Measurements from ENCODE around the gene JAK1. TPM values are rescaled to one million over a fixed set of nuclear protein-coding genes. Genes with fewer than 3 reads are reported as not detected.
A peak's percentile ranks its signal among the peaks of the same experiment; 100 is the strongest.

The JAK1 gene
- total and polyA plus RNA-seq, 9 of the 15 experiments (the other 6 are each of a cell fraction or from before 2014, with no cell fraction given) = 9.7 to 44.1 (median 42.5) TPM

DNA sequence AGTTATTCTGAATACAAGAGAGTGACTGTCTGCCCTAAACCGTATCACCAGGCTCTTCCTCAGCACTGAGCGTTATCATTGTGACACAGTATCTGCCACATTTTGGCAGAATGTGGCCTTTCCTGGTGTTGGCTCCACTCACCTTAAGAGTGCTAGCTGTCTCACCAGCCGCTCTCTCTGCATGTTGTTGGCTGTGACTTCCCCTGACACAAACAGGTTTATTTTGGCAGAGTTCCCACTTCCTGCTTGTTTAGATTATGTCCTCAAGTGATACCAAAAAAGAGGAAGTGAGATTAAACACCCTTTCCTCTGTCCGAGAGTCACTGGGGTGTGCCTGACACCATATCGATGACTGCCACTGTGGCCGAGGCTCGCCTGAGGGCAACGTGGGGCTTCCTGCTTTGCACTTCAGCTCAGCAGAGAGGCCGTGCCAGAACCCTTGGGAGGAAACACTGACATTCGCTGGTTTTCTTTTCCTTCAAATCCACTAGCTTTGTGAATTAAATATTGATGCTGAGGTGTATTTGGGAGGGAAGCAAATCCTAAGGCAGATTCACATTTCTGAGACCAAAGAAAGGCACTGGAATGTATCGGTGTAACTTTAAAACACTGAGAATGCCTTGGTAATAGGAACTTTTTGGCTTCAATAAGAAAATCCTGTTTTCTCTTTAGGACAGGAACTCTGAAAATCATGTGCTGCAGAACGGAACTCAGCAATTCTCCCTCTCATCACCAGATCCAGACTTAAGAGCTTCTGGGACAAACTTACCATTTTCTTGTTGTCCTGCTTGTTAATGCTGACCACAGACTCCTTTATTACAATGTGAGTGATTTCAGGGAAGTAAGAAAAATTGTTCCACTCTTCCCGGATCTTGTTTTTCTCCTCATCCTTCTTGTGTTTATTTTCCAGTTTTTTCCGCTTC lies 102.1 kb downstream of the JAK1 start (continued):
- TF ChIP-seq, protein P1, sequence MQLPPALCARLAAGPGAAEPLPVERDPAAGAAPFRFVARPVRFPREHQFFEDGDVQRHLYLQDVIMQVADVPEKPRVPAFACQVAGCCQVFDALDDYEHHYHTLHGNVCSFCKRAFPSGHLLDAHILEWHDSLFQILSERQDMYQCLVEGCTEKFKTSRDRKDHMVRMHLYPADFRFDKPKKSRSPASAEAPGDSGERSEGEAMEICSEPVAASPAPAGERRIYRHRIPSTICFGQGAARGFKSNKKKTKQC (CRISPR knock-in tag; IDR thresholded peaks at IDR 0.05) = no peak
- TF ChIP-seq, protein P2, sequence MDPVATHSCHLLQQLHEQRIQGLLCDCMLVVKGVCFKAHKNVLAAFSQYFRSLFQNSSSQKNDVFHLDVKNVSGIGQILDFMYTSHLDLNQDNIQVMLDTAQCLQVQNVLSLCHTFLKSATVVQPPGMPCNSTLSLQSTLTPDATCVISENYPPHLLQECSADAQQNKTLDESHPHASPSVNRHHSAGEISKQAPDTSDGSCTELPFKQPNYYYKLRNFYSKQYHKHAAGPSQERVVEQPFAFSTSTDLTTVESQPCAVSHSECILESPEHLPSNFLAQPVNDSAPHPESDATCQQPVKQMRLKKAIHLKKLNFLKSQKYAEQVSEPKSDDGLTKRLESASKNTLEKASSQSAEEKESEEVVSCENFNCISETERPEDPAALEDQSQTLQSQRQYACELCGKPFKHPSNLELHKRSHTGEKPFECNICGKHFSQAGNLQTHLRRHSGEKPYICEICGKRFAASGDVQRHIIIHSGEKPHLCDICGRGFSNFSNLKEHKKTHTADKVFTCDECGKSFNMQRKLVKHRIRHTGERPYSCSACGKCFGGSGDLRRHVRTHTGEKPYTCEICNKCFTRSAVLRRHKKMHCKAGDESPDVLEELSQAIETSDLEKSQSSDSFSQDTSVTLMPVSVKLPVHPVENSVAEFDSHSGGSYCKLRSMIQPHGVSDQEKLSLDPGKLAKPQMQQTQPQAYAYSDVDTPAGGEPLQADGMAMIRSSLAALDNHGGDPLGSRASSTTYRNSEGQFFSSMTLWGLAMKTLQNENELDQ (CRISPR knock-in tag; IDR thresholded peaks at IDR 0.05; ENCODE audit: borderline replicate concordance) = no peak
- TF ChIP-seq, protein P3, sequence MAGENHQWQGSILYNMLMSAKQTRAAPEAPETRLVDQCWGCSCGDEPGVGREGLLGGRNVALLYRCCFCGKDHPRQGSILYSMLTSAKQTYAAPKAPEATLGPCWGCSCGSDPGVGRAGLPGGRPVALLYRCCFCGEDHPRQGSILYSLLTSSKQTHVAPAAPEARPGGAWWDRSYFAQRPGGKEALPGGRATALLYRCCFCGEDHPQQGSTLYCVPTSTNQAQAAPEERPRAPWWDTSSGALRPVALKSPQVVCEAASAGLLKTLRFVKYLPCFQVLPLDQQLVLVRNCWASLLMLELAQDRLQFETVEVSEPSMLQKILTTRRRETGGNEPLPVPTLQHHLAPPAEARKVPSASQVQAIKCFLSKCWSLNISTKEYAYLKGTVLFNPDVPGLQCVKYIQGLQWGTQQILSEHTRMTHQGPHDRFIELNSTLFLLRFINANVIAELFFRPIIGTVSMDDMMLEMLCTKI (IDR thresholded peaks at IDR 0.05; ENCODE audit: partially characterized antibody) = no peak
- TF ChIP-seq KAT8 (IDR thresholded peaks at IDR 0.05; ENCODE audit: low read depth) = no peak
- TF ChIP-seq CHD2 (IDR thresholded peaks at IDR 0.05; ENCODE audit: low read depth, low read length) = no peak
- no peak for TF ChIP-seq CBFB (CRISPR knock-in tag; IDR thresholded peaks at IDR 0.05)
- TF ChIP-seq SP2 (IDR thresholded peaks at IDR 0.05; ENCODE audit: extremely low read depth, low read depth, low read length, poor library complexity, severe bottlenecking) = no peak
- no peak for TF ChIP-seq RBBP5 (IDR thresholded peaks at IDR 0.05; ENCODE audit: borderline replicate concordance, insufficient read depth, low read length, poor library complexity, severe bottlenecking)
- peak; percentile 86 for TF ChIP-seq HDAC2 (IDR thresholded peaks at IDR 0.05)
- TF ChIP-seq PHF20 (IDR thresholded peaks at IDR 0.05; ENCODE audit: partially characterized antibody) = peak; percentile 42
- no peak for TF ChIP-seq ZKSCAN3 (CRISPR knock-in tag; IDR thresholded peaks at IDR 0.05)
- peak; percentile 67; the same call in 1 of the 2 replicates for TF ChIP-seq ESRRA (IDR thresholded peaks at IDR 0.05; ENCODE audit: borderline replicate concordance, low read depth)
- TF ChIP-seq, protein P4, sequence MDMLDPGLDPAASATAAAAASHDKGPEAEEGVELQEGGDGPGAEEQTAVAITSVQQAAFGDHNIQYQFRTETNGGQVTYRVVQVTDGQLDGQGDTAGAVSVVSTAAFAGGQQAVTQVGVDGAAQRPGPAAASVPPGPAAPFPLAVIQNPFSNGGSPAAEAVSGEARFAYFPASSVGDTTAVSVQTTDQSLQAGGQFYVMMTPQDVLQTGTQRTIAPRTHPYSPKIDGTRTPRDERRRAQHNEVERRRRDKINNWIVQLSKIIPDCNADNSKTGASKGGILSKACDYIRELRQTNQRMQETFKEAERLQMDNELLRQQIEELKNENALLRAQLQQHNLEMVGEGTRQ (CRISPR knock-in tag; IDR thresholded peaks at IDR 0.05) = no peak
- TF ChIP-seq TEAD4 (IDR thresholded peaks at IDR 0.05; ENCODE audit: low read length) = peak; percentile 97
- TF ChIP-seq TEAD4 (CRISPR knock-in tag; IDR thresholded peaks at IDR 0.05; ENCODE audit: borderline replicate concordance) = no peak
- TF ChIP-seq FOXP1 (CRISPR knock-in tag; IDR thresholded peaks at IDR 0.05) = peak; percentile 38; the same call in 1 of the 2 replicates
- TF ChIP-seq, protein P5, sequence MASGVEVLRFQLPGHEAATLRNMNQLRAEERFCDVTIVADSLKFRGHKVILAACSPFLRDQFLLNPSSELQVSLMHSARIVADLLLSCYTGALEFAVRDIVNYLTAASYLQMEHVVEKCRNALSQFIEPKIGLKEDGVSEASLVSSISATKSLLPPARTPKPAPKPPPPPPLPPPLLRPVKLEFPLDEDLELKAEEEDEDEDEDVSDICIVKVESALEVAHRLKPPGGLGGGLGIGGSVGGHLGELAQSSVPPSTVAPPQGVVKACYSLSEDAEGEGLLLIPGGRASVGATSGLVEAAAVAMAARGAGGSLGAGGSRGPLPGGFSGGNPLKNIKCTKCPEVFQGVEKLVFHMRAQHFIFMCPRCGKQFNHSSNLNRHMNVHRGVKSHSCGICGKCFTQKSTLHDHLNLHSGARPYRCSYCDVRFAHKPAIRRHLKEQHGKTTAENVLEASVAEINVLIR (CRISPR knock-in tag; IDR thresholded peaks at IDR 0.05) = no peak
- TF ChIP-seq COPS2 (conservative IDR thresholded peaks at IDR 0.05) = no peak
- no peak for TF ChIP-seq ZNF551 (CRISPR knock-in tag; IDR thresholded peaks at IDR 0.05)

All from K562 (cell line).